Upper lobe of right lung (tissue), 1 donor: ENCODE results near the gene PARD3. TPM values are rescaled to one million over a fixed set of nuclear protein-coding genes. Genes with fewer than 3 reads are reported as not detected.
A peak's percentile ranks its signal among the peaks of the same experiment; 100 is the strongest.

Experiments
- ATAC-seq: fragments of 200-7000 bp; cut with Tn5 transposase; one replicate; pipeline ENCODE4 v1.9.1; 2020; ENCODE audit warnings: mild to moderate bottlenecking, moderate library complexity
- DNase-seq: peaks from one replicate; pipeline ENCODE4 v3.0.0-alpha.2; 2020
- H3K27ac ChIP-seq: fragments of 200-600 bp; one replicate; pipeline ENCODE4 v1.8.0; 2022
- H3K27me3 ChIP-seq: fragments of 200-600 bp; one replicate; pipeline ENCODE4 v1.8.0; 2022; ENCODE audit warnings: mild to moderate bottlenecking
- H3K36me3 ChIP-seq: fragments of 200-600 bp; one replicate; pipeline ENCODE4 v1.8.0; 2022
- H3K4me1 ChIP-seq: fragments of 200-600 bp; one replicate; pipeline ENCODE4 v1.8.0; 2022
- H3K4me3 ChIP-seq: fragments of 200-600 bp; one replicate; pipeline ENCODE4 v1.8.0; 2022; ENCODE audit warnings: mild to moderate bottlenecking
- H3K9me3 ChIP-seq: fragments of 200-600 bp; one replicate; pipeline ENCODE4 v1.8.0; 2022
- CTCF ChIP-seq: fragments of 200-600 bp; IDR thresholded peaks from one replicate; pipeline ENCODE4 v1.8.0; 2022; ENCODE audit warnings: antibody characterized with exemption
- intact Hi-C: fragments of 100-400 bp; cut with DNase I; formaldehyde crosslinking; loops from one replicate; pipeline ENCODE4 v1.11.0; 2022
- total RNA-seq: library from RNA; stranded (reverse); fragmentation: NEBNext Ultra II Directional; extraction: Animal tissue kit (Norgen Biotek cat#: 25700); gene quantifications from one replicate; pipeline ENCODE4 v1.2.1, GENCODE V29; 2021
- donor health status: DM: no; HTN: yes; CAD: no; lungs with severe emphysema.

The PARD3 gene
- total RNA-seq, 1 donor from 2014 or later: 38.5 TPM

DNA sequence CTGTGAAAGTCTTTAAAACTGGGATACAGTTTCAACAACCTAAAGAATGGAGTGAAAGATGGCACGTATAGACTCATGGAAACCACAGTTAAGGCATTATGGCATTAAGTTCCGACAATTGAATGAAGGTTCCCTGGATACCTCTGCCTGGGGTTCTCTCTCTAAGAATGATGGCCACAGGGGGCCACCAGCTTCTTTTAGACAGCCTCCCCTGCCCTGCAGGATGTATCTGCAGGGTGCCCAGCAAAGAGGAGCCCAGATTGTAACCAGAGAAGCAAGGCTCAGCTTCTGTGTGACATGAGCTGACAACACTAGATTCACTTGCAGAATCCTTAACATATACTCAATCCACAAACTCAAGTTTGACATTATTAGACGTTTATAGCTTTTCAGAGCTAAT is 645.4 kb downstream of the PARD3 start:
- no peak overlapping the region for H3K4me3 ChIP-seq
- no peaks in the 10 kb centered on the region for H3K27me3 ChIP-seq
- no peak for ATAC-seq
- DNase-seq: no peak
- H3K4me1 ChIP-seq: no peaks in the 10 kb centered on the region
- intact Hi-C loops: no loop called here
- H3K36me3 ChIP-seq: no peaks in the 10 kb centered on the region
- no peaks in the 10 kb centered on the region for H3K9me3 ChIP-seq
- no peak overlapping the region for H3K27ac ChIP-seq
- no peak for TF ChIP-seq CTCF

DNA sequence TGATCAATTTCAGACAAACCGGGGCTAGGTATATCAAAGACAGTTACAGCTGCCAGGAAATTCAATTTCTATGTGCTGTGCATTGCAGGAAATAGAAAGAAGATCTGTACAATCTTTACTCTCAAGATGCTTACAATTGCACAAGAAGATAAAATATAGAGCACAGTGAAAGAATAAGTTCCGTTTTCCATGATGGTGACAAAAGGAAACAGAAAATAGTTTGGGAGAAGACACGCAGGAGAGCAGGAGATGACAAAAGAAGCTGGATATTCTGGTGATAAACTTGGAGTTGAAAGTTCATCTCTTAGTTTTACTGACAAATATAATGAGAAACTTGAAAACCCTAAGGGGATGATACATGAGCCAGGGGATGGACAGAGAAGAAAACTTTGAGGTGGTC is 646.0 kb downstream of the PARD3 start:
- H3K4me1 ChIP-seq: no peaks in the 10 kb centered on the region
- H3K27ac ChIP-seq: no peak overlapping the region
- H3K36me3 ChIP-seq: no peaks in the 10 kb centered on the region
- ATAC-seq (no peak), DNase-seq (no peak)
- intact Hi-C loops: no loop called here
- no peak for TF ChIP-seq CTCF
- no peaks in the 10 kb centered on the region for H3K27me3 ChIP-seq
- H3K9me3 ChIP-seq: no peaks in the 10 kb centered on the region
- H3K4me3 ChIP-seq: no peak overlapping the region

DNA sequence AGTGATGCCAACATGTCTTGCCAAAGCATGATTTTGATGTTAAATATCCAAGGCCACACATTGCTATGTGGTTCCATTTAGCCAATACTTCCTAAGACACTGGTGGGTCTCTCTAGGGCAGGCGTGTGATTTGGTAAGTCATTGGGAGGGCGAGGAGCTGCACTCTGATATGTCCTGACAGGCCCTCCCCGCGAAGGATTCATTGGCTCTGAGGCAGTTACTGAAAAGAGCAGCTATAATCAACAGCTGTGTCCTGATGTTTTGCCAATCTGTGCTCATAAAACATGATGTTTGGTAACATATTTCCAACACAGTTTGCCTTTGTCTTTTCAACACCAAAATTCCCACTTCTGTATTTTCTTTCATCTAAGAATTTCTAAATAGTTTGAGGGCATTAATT is 646.7 kb downstream of the PARD3 start:
- no peak for DNase-seq
- Histone ChIP-seq H3K4me1 (no peaks in the 10 kb centered on the region), H3K27ac (no peak overlapping the region), H3K9me3 (no peaks in the 10 kb centered on the region), H3K36me3 (no peaks in the 10 kb centered on the region), H3K4me3 (no peak overlapping the region), H3K27me3 (no peaks in the 10 kb centered on the region)
- intact Hi-C loops: no loop called here
- no peak for TF ChIP-seq CTCF
- peak; percentile 17 for ATAC-seq

DNA sequence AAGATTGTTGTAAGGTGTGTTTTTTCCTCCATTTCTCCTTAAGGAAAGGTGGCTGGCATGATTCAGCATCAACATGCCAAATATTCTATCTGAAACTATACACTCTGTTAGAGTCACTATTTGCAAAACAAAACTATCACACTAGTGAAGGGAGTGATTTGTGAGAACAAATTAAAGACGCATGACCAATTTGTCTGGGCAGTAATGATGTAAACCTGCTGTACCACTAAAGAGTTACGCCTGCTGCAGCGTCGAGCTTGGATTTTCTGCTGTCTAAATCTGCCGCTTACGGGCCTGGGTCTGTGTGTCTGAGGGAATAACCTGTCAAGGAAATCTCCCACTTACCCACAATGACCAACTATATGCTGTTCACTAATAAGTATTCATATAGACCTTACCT is 648.3 kb downstream of the PARD3 start:
- no peaks in the 10 kb centered on the region for H3K4me1 ChIP-seq
- H3K36me3 ChIP-seq: no peaks in the 10 kb centered on the region
- H3K9me3 ChIP-seq: no peaks in the 10 kb centered on the region
- no peak overlapping the region for H3K4me3 ChIP-seq
- DNase-seq (no peak), ATAC-seq (no peak)
- intact Hi-C loops: no loop called here
- H3K27ac ChIP-seq: no peak overlapping the region
- H3K27me3 ChIP-seq: no peaks in the 10 kb centered on the region
- TF ChIP-seq CTCF: no peak

- no peak for ATAC-seq
Observed at GRCh38 chr10:34166354-34166753, 648.7 kb downstream of the PARD3 start.

More at GRCh38 chr10:34166354-34166753, 648.7 kb downstream of the PARD3 start:
- H3K36me3 ChIP-seq: no peaks in the 10 kb centered on the region
- H3K27me3 ChIP-seq: no peaks in the 10 kb centered on the region
- no peak overlapping the region for H3K27ac ChIP-seq
- no peak for DNase-seq
- no peaks in the 10 kb centered on the region for H3K9me3 ChIP-seq
- H3K4me3 ChIP-seq: no peak overlapping the region
- intact Hi-C loops: no loop called here
- TF ChIP-seq CTCF: no peak
- H3K4me1 ChIP-seq: no peaks in the 10 kb centered on the region
